ENCODE data around the gene PRPF31. TPM values are rescaled to one million over a fixed set of nuclear protein-coding genes. Genes with fewer than 3 reads are reported as not detected.

The PRPF31 gene
- polyA plus RNA-seq, 1 donor (not counting 4 experiments of a cell fraction or from before 2014, with no cell fraction given) = 42.2 TPM

DNA sequence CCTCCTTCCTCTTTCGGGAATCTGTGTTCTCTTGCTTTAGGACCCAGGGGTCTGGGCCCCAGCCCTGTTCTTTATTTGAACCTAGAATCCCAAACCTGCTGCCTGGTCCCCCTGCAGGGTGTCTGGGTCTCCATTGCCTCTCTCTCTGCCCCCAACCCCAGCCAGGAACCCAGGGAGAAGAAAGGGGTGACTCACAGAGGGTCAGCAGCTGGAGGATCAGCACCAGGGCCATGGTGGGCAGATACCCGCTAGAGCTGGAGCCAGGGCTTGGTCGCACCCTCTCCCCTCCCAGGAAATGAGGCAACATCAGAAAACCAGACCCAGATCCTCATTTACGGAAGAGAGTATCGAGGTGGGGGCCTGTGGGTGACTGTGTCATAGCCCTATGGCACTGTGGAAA, 15.0 kb upstream of the PRPF31 start, which contains the start of gene OSCAR:
OSCAR (minus strand) TSS at position 243 of the 400 bp plus-strand sequence; CDS start at position 232, 11 bp downstream.
- no peaks in the 10 kb centered on the region for H3K27me3 ChIP-seq (ENCODE audit: control insufficient read depth, extremely low read depth, insufficient read depth, low read length)
- no peak within 1 kb of the TSS for H3K9ac ChIP-seq (ENCODE audit: control insufficient read depth, extremely low read depth, insufficient read depth, low read length)
- H3K4me3 ChIP-seq (ENCODE audit: control insufficient read depth in 2 of 3, extremely low read depth in 1 of 3, insufficient read depth in 2 of 3, low read depth in 1 of 3, low read length in 3 of 3) = no peak within 1 kb of the TSS
- peaks cover 18% of the 10 kb centered on the region for H3K79me2 ChIP-seq (ENCODE audit: control insufficient read depth, insufficient read depth, low read length)
- H3K4me2 ChIP-seq (ENCODE audit: control insufficient read depth, extremely low read depth, insufficient read depth, low read depth, low read length) = no peak within 1 kb of the TSS
- no peak for FAIRE-seq
- peaks cover 9% of the 10 kb centered on the region for H3K4me1 ChIP-seq (ENCODE audit: control insufficient read depth, extremely low read depth, insufficient read depth, low read length)
- no peaks in the 10 kb centered on the region for H3K9me3 ChIP-seq (ENCODE audit: control insufficient read depth, low read depth, low read length)
- H3K9me1 ChIP-seq (ENCODE audit: control insufficient read depth, extremely low read depth, insufficient read depth, low read length) = no peaks in the 10 kb centered on the region
- no peak within 1 kb of the TSS for H2AFZ ChIP-seq (ENCODE audit: control insufficient read depth, low read length)
- peaks cover 0 to 2% of the 10 kb centered on the region in 2 experiments for H3K36me3 ChIP-seq (ENCODE audit: control insufficient read depth in 2 of 2, extremely low read depth in 1 of 2, insufficient read depth in 2 of 2, low read length in 2 of 2)
- no peak within 1 kb of the TSS for H3K27ac ChIP-seq (ENCODE audit: control insufficient read depth, insufficient read depth, low read length)
- dilution Hi-C loops (cut with MboI; ENCODE audit: extremely low pct_ligation_motif_present, low sequenced_read_pairs) = no loop called here
- no peak for TF ChIP-seq EZH2 (IDR thresholded peaks at IDR 0.05; ENCODE audit: low read length)
- TF ChIP-seq, protein P1, sequence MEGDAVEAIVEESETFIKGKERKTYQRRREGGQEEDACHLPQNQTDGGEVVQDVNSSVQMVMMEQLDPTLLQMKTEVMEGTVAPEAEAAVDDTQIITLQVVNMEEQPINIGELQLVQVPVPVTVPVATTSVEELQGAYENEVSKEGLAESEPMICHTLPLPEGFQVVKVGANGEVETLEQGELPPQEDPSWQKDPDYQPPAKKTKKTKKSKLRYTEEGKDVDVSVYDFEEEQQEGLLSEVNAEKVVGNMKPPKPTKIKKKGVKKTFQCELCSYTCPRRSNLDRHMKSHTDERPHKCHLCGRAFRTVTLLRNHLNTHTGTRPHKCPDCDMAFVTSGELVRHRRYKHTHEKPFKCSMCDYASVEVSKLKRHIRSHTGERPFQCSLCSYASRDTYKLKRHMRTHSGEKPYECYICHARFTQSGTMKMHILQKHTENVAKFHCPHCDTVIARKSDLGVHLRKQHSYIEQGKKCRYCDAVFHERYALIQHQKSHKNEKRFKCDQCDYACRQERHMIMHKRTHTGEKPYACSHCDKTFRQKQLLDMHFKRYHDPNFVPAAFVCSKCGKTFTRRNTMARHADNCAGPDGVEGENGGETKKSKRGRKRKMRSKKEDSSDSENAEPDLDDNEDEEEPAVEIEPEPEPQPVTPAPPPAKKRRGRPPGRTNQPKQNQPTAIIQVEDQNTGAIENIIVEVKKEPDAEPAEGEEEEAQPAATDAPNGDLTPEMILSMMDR (optimal IDR thresholded peaks at IDR 0.05 in 1 of 3, IDR thresholded peaks at IDR 0.05 in 1 of 3, conservative IDR thresholded peaks at IDR 0.05 in 1 of 3; ENCODE audit: extremely low read depth in 1 of 3, insufficient read depth in 2 of 3, low read length in 3 of 3) = no peak
- DNase-seq (ENCODE audit: low read depth, low spot score) = no peak
- no peaks in the 10 kb centered on the region for H4K20me1 ChIP-seq (ENCODE audit: control insufficient read depth, extremely low read depth, insufficient read depth, low read length)

DNA sequence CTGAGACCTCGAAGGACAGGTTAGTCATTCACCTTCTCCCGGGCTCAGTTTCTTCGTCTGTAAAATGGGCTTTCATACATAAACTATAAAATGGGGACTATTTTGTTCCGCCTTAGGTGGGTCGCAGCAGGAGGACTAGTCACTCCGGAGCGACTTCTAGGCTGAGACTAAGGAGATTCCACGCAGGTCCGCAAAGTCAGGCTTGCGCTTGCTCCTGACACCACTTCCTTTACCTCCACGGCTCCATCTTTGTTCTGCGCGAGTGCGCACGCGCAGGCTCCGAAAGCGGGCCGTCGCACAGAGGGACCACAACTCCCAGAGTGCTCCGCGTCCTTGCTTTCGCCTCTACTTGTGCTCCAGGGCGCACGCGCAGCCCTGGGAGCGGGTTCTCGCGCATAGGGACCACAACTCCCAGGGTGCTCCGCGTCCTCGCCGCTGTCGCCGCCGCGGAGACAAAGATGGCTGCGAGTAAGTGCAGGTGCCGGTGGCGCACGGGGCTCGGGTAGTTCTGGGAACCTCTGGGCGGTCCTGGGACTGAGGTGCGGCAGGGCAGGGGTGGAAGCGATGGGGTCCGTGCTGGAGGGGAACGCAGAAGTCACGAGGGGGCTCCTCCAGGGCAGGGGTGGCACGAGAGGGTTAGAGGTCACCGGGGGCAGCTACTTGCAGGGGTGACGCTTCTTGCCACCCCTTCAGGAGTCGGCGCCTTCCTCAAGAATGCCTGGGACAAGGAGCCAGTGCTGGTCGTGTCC, 13.0 kb upstream of the PRPF31 start, which contains the start of gene NDUFA3:
NDUFA3 (plus strand) TSS at position 435 of the 749 bp plus-strand sequence; CDS start at position 459, 24 bp downstream.
- peak within 1 kb of the TSS; percentile 93 for H2AFZ ChIP-seq (ENCODE audit: control insufficient read depth, low read length)
- H3K4me2 ChIP-seq (ENCODE audit: control insufficient read depth, extremely low read depth, insufficient read depth, low read depth, low read length) = peak within 1 kb of the TSS; percentile 87
- H3K4me1 ChIP-seq (ENCODE audit: control insufficient read depth, extremely low read depth, insufficient read depth, low read length) = peaks cover 4% of the 10 kb centered on the region
- TF ChIP-seq, protein P1 (optimal IDR thresholded peaks at IDR 0.05 in 1 of 3, IDR thresholded peaks at IDR 0.05 in 1 of 3, conservative IDR thresholded peaks at IDR 0.05 in 1 of 3; ENCODE audit: extremely low read depth in 1 of 3, insufficient read depth in 2 of 3, low read length in 3 of 3) = no peak
- no peak for TF ChIP-seq EZH2 (IDR thresholded peaks at IDR 0.05; ENCODE audit: low read length)
- dilution Hi-C loops (cut with MboI; ENCODE audit: extremely low pct_ligation_motif_present, low sequenced_read_pairs) = no loop called here
- FAIRE-seq (peak; percentile 97), DNase-seq (ENCODE audit: low read depth, low spot score) (peak; percentile 92)
- peak within 1 kb of the TSS; percentile 78 to 94 (median 93) for H3K4me3 ChIP-seq (ENCODE audit: control insufficient read depth in 2 of 3, extremely low read depth in 1 of 3, insufficient read depth in 2 of 3, low read depth in 1 of 3, low read length in 3 of 3)
- H3K36me3 ChIP-seq (ENCODE audit: control insufficient read depth in 2 of 2, extremely low read depth in 1 of 2, insufficient read depth in 2 of 2, low read length in 2 of 2) = peaks cover 3 to 5% of the 10 kb centered on the region in 2 experiments
- H3K9me1 ChIP-seq (ENCODE audit: control insufficient read depth, extremely low read depth, insufficient read depth, low read length) = no peaks in the 10 kb centered on the region
- H3K27ac ChIP-seq (ENCODE audit: control insufficient read depth, insufficient read depth, low read length) = peak within 1 kb of the TSS; percentile 40
- H3K9ac ChIP-seq (ENCODE audit: control insufficient read depth, extremely low read depth, insufficient read depth, low read length) = peak within 1 kb of the TSS; percentile 84
- H3K9me3 ChIP-seq (ENCODE audit: control insufficient read depth, low read depth, low read length) = no peaks in the 10 kb centered on the region
- H3K79me2 ChIP-seq (ENCODE audit: control insufficient read depth, insufficient read depth, low read length) = peaks cover 18% of the 10 kb centered on the region
- no peaks in the 10 kb centered on the region for H4K20me1 ChIP-seq (ENCODE audit: control insufficient read depth, extremely low read depth, insufficient read depth, low read length)
- H3K27me3 ChIP-seq (ENCODE audit: control insufficient read depth, extremely low read depth, insufficient read depth, low read length) = no peaks in the 10 kb centered on the region

All from keratinocyte (primary cell).